ENCODE measurements around the gene CNTNAP3B.
"Not testable (repeated sequence)": the region's sequence is repeated elsewhere in the genome, so short reads cannot be mapped to it uniquely, and the experiment has no call there.

The CNTNAP3B gene

DNA sequence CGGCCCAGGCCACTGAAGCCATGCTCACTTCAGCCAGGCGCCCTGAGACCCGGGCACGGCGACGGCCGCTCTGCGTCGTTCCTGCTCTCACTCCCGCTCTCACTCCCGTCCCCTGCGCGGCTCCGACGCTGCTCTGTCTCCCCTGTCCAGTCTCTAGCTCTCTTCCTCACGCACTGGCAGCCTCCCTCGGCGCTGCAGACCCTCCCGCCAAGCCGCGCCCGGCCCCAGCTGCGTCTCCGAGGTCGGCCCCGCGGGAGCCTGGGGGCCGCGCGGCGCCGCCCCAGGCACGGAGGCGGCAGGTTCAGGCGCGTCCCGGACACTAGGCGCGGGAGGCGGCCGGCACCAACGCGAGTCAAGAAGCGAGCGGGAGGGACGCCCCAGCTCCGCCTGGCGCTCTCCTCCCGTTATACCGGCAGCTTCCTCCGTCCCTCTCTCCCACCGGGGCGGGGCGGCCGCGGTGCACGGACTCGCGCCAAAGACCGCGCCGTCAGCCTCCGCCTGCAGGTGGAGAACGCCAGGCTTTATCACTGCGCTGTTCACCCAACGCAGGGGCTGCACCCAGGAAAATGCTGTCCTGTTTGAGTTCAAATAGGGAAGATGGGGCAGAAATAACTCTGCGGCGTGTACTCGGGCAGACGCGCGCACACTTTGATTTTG lies at the start of gene CNTNAP3B:
Gene CNTNAP3B, minus strand, starts transcription at position 354 of the 657 bp plus-strand sequence. Its CDS starts 332 bp downstream, at position 22.
- DNase-seq: not testable (repeated sequence)

DNA sequence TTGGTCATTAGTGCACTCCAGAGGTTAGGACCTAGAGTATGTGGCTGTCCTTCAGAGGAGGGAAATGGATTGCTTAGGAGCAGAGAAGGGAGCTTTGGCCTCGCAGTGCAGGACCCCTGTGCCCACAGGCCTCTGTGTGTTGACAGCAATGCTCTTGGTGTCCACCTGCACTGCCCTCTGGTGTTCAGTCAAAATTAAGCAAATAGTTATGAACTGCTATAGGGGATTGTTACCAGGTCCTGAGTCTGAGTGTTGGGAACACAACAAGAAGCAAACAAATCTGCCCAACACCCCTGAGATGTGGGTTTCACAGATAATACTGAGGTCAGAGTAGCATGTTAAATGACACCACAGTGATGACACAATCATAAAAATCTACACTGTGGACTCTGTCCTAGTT lies 31.1 kb upstream of the CNTNAP3B start:
- DNase-seq: not testable (repeated sequence)

DNA sequence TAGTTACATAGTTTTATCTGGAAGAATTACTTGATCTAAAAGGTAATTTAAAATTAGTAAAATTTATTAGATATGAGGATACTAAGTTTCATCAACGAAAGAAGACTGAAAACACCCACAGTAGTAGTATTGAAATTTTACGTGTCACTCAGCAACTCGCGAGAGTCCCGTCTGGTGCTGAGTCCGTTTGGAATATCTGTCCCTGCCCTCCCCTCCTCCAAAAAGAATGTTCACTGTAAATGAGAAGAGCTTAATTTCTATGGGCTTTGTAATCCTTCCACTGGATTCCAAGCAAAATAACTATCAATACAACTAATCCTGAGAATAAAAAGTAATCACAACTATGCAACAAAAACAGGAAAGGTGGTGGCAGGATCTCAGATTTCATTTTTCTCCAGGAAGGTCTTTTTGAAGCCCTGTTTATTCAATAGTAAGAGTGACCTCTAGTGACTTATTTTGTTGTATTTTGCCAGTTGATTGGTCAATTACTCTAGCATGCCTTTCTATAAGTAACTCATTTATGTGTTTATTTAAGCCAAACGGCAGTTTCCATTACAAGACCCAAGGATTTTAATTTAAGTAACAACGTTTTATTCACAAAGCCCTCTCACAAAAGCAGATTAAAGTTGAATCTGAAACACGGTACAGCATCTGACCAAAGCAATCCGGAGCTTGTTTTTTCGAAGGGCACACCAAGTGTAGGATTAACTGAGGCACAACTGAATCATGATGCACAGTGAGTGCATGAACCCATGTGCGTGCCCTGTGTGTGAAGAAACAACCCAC lies 2.0 kb downstream of the CNTNAP3B start:
- DNase-seq: not testable (repeated sequence)

DNA sequence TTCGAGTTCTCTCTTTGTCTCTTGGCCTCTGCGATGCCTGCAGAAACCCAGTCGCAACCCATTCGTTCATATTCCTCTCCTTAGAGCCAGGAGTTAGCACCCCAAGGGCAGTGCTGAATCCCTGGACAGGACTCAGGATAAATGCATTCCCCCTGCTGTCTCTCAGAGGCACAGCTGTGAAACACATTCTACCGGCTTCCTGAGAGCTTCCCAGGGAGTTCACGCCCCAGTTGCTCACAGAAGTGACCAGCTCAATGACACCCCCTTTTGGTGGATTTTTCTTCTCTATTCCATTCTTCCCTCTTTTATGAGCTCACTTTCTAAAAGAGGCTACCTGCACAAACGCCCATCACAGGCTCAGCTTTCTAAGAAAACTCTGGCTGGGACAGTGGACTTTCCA lies 8.2 kb downstream of the CNTNAP3B start:
- DNase-seq: not testable (repeated sequence)

DNA sequence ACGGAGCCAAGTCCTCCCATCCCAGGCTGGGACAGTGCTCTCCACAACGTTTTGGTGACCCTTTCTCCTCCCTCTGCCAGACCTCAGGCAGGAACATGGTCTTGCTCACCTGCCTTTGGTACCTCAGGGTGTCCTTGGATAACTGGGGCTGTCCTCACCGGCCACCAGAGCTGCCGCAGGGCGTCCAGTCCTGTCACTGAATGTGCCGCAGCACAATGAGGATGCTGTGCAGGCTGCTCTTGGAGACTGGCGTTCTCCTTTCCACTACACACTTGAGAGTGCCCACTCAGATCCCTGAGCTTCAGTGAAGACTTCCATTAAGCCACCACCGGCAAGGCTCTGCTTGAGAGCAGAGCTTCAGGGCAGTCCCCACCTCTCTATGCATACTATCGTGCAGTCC lies 33.3 kb downstream of the CNTNAP3B start:
- not testable (repeated sequence) for DNase-seq

DNA sequence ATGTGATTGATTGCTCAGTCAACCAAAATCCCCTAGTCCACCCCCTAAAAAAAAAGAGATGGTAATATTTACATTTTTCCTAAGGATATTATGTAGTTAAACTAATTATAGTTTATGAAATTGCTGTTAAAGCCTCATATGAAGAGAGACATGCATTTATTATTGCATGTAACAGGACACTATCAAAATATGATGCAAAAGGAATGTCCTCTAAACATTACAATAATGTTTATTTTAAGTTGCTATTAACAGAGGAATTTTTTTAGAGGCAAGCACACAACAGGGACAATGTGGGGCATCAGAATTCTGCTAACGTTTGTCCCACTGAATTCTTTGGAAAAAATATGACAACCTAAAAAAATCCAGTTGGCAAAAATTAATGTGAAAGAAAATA lies 44.7 kb downstream of the CNTNAP3B start:
- not testable (repeated sequence) for DNase-seq

DNA sequence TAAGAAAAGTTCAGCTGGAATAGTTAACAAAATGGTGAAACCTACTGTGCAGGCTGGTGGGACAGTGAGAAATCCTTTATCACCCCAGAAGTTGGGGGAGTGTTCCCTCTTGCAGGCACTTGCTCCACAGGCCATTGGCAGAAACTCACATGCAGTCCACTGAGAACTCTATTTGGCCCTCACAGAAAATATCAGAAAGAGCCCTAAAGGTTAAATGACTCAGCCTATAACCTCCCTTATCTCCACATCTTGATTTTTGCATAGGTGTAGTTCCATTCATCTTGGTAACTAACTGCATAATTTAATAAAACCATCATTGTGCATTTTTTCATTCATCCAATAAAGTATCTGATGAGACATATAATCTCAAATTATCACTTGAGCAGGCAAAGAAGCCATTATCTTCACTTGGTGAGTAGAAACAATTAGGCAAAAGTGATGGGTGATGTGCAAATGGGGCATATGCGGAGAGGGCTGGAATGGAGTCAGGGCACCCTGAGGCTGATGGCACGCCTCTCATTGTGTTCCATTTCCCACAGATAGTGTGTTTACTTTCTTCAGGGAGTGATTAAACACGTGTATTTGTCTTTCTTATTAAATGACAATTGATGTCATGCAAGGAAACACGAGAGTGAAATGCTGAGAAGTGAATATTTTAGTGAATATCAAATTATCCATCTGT lies 45.2 kb downstream of the CNTNAP3B start:
- not testable (repeated sequence) for DNase-seq

DNA sequence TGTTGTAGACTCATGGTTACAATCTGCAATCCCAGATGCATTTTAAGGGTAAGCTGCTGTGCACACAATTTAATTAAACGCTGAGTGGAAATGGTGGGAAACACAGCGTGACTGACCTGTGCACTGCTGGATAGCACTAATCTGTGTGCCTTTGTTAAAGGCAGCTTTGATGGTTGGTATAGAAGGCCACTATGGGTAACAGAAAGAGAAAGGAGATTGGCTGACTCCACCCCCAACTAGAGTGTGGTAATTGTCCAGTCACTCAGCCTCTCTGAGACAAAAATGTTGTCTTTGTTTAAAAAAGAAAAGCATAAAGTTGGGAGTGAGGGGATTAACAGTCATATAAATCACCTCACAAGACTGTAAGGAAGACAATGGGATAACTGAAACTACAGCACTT lies 48.9 kb downstream of the CNTNAP3B start:
- DNase-seq: not testable (repeated sequence)

DNA sequence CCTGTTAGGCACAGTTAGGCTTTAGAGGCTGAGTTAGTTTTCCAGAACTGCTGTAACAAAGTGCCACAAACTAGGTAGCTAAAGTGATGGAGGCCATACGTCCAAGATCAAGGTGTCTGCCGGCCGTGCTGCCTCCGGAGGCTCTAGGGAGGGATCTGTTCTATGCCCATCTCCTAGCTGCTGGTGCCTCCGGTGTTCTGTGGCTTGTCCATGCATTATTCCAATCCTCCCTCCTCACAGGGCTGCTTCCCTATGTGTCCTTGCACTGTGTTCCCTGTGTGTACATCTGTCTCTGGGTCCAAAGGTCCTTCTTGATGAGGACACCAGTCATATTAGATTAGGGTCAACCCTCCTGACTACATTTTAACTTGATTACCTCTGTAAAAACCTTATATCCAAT lies 54.4 kb downstream of the CNTNAP3B start:
- DNase-seq: not testable (repeated sequence)

DNA sequence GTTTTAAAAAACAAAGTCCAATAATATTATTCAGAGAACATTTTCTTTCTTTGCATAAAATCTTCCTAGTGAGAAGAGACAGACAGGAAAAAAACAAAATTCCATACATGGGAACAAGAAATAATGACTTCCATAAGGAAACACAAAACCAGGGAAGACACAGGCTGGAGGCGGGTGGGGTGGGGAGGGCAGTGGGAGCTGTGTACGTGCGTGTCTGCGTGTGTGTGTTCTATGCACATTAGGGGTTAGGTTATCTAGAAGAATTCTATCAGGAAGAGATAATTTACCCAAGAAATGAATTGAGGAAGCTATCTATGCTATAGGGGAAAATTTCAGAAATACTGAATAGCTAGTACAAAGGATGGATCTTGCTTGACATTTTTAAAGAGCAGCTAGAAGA lies 58.2 kb downstream of the CNTNAP3B start:
- DNase-seq: not testable (repeated sequence)

DNA sequence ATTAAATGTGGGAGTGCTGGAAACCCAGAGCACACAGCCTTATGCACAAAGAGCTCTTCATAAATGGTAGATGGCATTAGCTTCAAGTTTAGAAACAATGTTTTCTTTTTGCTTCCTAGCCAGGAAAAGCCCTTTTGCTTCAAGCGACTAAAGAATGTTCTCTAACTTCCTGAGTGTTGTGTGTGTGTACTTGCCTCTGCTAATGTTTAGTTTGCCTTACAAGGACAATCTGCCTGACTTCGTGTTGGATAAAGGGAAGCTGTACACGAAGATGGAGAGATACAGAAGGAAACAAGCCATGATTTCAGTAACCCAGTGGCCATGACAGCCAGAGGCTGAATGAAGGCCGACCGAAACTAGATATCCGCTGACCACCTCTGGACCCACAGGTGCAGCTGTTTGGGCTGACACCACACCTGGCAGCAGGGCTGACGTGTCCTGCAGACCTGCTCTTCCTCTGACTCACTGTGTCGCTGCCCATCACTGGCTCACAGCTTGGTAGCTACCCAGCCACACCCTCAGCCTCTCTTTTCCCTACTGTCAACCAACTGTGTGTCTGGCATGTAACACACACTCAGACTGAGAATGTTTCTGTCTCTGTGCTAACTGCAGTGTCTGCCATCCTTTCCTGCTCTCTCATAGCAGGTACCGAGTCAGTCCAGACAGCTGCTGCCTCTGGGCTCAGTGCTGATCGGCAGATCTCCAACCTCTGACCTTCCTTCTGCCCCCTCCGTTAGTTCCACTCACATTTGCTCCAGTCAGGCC lies 59.0 kb downstream of the CNTNAP3B start:
- not testable (repeated sequence) for DNase-seq

DNA sequence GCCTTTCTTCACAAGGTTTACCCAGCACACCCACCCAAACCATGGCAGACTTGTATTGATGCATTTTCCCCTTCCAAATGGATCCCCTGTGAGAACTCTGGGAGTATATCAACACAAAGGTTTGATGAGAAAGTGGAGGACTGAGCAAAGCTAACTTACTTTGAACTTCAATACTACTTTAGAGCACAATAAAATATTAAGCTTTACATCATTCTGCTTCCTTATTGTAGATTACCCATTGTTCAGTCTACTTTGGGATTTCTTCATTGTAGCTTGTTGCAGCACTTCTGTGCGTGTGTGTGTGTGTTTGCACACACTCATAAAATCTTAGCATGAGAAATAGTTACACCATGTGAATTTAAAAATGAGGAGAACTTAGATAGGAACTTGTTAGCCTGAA lies 75.4 kb downstream of the CNTNAP3B start:
- DNase-seq: not testable (repeated sequence)

DNA sequence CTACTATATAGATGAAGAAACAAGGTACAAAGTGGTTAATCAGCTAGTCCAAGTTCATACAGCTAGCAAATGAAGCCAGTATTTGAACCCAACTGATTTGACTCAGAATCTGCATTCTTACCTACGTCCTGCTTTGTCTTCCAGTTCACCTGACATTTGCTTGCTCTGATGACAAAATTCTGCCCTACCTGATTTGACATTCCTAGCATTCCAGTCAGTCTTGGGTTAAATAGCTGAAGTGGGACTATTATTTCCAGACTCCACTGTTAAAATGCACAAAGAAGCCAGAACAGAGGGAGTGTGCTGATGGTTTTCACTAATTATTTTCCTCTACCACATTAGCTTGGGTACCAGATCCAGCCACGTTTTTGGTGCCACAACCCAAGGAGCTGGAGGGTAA lies 78.5 kb downstream of the CNTNAP3B start:
- DNase-seq: not testable (repeated sequence)

DNA sequence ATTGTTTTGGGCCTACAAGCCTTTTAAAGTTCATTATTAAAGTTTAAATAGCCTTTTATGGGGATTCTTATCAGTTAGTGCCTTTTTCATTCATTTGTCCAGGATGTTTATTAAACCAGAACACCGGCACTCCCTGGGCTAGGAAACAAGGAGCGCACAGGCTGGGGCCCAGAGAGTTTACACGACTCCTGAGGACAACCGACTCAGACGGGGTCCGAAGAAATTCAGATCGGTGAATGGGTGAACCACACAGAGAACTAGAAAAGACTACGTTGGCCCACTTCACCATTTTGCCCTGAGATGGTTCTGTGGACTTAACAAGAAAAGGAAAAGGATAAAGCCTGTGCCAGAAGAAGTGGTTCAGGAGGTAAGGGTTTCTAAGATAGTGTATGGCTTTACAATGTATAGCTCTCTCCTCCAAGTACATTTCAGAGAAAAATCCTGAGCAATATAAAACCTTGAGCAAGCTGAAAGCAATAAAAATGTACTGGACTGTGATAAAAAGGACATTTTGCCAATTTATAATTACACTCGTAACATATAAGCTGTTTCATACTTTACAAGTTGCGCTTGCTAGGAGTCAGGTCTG lies 84.7 kb downstream of the CNTNAP3B start:
- not testable (repeated sequence) for DNase-seq

DNA sequence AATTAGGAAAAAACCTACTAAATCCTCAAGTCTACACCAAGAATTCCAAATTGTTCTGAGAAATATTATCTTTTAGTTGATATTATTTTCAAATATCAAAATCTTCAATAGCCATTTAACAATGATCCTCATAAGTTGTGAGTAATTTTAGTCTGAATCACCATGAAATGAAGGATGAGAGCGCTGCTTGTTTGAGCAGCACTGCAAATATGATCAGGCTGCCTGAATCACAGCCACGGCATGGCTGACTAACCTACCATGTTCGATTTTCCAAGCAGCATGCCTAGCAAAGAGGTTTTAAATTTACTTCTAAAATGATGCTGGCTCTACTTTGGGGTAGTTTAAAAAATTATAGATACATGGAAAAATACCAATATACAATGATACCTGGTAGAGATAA lies 95.7 kb downstream of the CNTNAP3B start:
- not testable (repeated sequence) for DNase-seq

DNA sequence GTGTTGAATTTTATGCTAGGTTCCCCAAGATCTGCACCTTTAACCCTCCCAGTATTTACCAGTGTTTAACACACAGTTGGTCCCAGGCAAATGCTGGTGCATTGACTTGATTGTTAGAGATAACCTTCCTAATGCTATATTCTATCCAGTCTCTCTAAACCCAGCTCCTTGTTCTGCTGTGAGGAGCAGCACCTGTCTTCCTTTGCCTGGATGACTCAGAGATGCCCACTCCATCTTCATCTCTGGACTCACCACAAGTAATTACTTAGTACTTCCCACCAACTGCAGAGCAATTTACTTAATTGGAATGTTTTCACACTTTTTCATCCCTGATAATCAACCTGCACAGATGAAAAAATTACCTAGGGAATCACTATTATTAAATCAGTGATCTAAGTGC lies 108.6 kb downstream of the CNTNAP3B start:
- not testable (repeated sequence) for DNase-seq

DNA sequence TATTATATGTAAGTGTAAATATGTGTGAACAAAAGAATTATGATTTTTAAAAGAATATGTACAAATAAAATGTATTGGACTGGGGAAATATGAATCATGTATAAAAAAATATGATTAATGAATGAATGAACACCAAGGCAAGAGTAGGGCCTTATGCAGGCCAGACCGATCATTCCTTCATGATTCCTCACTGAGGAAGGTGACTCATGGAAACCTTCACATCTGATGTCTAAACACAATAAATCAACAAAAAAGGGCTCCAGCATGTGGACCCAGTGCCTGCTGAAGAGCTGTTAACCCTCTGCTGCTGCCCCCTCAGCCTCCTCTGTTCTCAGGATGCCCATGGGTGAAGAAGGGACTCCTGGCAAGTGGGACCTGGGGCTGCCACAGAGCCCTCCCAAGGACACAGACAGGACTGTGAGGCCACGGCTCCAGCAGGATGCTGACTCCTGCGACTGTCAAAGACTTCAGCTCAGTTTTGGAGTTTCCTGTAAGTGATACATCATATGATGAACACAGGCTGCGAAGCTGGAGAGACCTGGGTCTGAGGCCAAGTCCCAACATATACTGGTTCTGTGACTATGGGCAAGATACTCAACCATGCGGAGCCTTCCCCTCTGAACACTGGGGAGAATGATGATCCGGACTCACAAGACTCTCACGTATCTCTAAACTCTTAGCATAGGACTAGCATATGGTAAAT lies 110.9 kb downstream of the CNTNAP3B start:
- DNase-seq: not testable (repeated sequence)

DNA sequence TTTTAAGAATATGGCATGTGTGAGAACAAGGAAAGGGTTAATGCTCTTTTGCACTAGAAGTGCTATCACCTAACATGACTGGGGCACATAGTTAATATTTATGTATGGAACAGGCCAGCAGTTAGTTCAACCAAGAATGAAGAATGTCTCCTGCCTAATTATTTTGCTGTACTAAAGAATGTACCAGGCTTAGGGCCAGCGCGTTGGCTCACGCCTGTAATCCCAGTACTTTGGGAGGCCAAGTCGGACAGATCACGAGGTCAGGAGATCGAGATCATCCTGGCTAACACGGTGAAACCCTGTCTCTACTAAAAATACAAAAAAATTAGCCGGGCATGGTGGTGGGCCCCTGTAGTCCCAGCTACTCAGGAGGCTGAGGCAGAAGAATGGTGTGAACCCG lies 114.9 kb downstream of the CNTNAP3B start:
- DNase-seq: not testable (repeated sequence)

DNA sequence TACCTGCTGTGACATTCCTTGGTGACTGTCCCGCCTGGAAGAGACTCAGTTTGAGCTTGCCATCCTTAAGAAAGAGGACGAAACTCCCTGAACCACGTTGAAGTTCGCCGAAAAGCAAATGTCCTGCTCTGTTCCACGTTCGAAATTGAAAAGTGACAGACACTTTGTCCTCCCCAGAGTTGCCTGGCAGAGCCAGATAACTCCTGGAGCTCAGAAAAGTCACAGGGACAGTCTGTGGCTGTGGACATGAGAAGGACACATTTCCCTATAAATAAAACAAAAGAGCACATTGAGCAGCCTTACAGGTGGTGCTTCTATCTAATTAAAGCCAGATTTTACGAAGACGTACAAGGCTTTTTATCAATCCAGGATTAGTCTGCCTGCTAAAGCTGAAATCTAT lies 137.6 kb downstream of the CNTNAP3B start:
- DNase-seq: not testable (repeated sequence)

DNA sequence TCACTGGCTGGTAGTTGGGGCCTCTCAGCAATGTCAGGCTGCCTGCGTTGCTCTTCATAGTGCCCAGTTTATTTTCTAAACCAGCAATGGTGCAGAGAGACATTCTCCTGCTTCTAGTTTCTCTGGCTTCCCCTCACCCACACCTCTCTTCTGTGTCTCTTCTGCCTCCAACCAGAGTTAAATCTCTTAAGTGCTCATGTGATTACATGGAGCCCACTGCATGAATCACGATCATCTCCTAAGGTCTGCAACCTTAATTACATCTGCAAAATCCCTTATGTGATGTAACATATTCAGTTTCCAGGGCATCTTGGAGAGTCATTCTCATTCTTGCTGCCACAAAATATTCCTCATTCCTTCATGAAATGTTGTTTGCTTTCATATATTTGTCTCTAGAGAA lies 149.0 kb downstream of the CNTNAP3B start:
- not testable (repeated sequence) for DNase-seq

DNA sequence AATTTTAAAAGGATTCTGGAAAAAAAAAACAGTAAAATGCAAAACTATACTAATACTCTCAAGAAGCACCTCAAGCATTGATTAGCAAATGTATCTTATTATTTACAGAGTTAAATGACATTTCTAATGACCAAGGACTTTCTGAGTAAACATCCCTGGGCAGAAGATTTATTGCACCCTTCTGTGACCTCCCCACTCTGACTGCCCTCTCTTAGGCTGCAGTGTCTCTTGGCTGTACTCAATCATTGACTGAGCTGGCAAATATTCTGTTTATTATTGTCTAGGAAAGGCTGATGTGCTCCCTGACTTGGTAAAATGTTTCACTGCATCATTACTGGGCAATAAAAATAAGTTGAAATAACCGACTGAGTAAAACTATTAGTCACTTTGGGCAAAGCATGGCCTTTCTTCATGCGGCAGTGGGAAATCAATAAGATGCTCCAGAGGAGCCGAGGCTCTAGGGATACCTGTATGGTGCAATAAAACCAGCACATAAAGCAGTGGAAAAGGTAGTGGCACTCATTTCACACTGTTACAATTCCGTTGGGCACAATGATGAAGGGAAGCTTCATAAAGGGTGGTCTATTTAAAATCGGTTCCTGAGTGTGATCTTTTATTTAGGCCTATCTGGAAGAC lies 151.1 kb downstream of the CNTNAP3B start:
- not testable (repeated sequence) for DNase-seq
